GM12878 (cell line): ENCODE measurements around the gene TRAIP. TPM values are rescaled to one million over a fixed set of nuclear protein-coding genes. Genes with fewer than 3 reads are reported as not detected.

Experiments
- ATAC-seq: fragments of 200-7000 bp; cut with Tn5 transposase; 3 replicates; pipeline ENCODE4 v1.9.1; 2020; ENCODE audit warnings: mild to moderate bottlenecking, moderate library complexity
- BruUV-seq: library from RNA; stranded (reverse); fragments of 400-500 nt; replicated peaks from 2 replicates; lab custom pipeline; 2021; lab: Mats Ljungman, UMichigan
- CTCF ChIA-PET: fragments of 300-600 bp; sonication (Branson Sonifier 250); formaldehyde crosslinking; extraction: SDS; loops from one replicate; lab custom pipeline; 2021; ENCODE audit warnings: inconsistent platforms; lab: Yijun Ruan, JAX
- POLR2A ChIA-PET: fragments of 350-600 bp; formaldehyde crosslinking; extraction: SDS; loops from one replicate; lab custom pipeline; 2021; ENCODE audit warnings: inconsistent platforms; lab: Charles Lee
- RAD21 ChIA-PET: fragments of 300-600 bp; sonication (Branson Sonifier 250); formaldehyde crosslinking; loops from one replicate; lab custom pipeline; 2023; ENCODE audit warnings: antibody characterized with exemption; ENCODE audit not compliant: unreplicated experiment; lab: Charles Lee
- SMC1A ChIA-PET: fragments of 300-600 bp; sonication (Branson Sonifier 250); formaldehyde crosslinking; loops from one replicate; lab custom pipeline; 2023; ENCODE audit not compliant: unreplicated experiment, uncharacterized antibody; lab: Charles Lee
- DNase-seq: peaks from one replicate; pipeline ENCODE4 v3.0.0-alpha.2; 2011; ENCODE audit warnings: low read depth, low spot score
- FAIRE-seq: peaks from 3 replicates; lab custom pipeline; 2011; peaks lifted over from hg19 to GRCh38; lab: Jason Lieb, UNC
- H2AFZ ChIP-seq: 2 replicates; pipeline ENCODE4 v1.6.0; 2011; ENCODE audit warnings: low read depth, low read length, control low read depth; ENCODE audit not compliant: control insufficient read depth
- H3K27ac ChIP-seq: 2 replicates; pipeline ENCODE4 v1.5.1; 2011; ENCODE audit warnings: control low read depth; ENCODE audit not compliant: control insufficient read depth, insufficient read depth
- H3K27me3 ChIP-seq, 2 experiments: replicated peaks in 1 of 2; 2 replicates each; pipeline versions ENCODE4 v1.6.0 to v1.6.1; 2011; ENCODE audit warnings: low read length in 1 of 2; ENCODE audit not compliant: control insufficient read depth in 2 of 2, insufficient read depth in 2 of 2
- H3K36me3 ChIP-seq, 2 experiments: 2 replicates each; pipeline ENCODE4 v1.5.1; 2011; ENCODE audit warnings: low read length in 1 of 2; ENCODE audit not compliant: control insufficient read depth in 2 of 2, insufficient read depth in 2 of 2
- H3K4me1 ChIP-seq: 2 replicates; pipeline ENCODE4 v1.6.1; 2011; ENCODE audit warnings: mild to moderate bottlenecking, low read length, moderate library complexity, mixed read lengths; ENCODE audit not compliant: control insufficient read depth, insufficient read depth
- H3K4me2 ChIP-seq: 2 replicates; pipeline ENCODE4 v1.6.0; 2011; ENCODE audit warnings: control low read depth; ENCODE audit not compliant: control insufficient read depth, insufficient read depth
- H3K4me3 ChIP-seq: fragments of 200-600 bp; sonication (generic); 2 replicates; pipeline ENCODE4 v1.5.1; 2016
- H3K79me2 ChIP-seq: 2 replicates; pipeline ENCODE4 v1.6.0; 2011; ENCODE audit warnings: low read length; ENCODE audit not compliant: control insufficient read depth, insufficient read depth
- H3K9ac ChIP-seq: 2 replicates; pipeline ENCODE4 v1.8.0; 2011; ENCODE audit warnings: low read length, control low read depth, mixed read lengths; ENCODE audit not compliant: control insufficient read depth, insufficient read depth
- H3K9me3 ChIP-seq: replicated peaks from 3 replicates; pipeline ENCODE4 v1.5.1; 2011; ENCODE audit warnings: mild to moderate bottlenecking, low read length; ENCODE audit not compliant: control insufficient read depth, insufficient read depth
- H4K20me1 ChIP-seq: 2 replicates; pipeline ENCODE4 v1.6.0; 2011; ENCODE audit not compliant: control insufficient read depth, insufficient read depth
- BRCA1 ChIP-seq: IDR thresholded peaks from 2 replicates; pipeline ENCODE4 v1.6.1; 2011; ENCODE audit warnings: low read depth, low read length, improper control_type of control experiment
- RAD21 ChIP-seq: IDR thresholded peaks from 2 replicates; pipeline ENCODE4 v1.6.1; 2011; ENCODE audit warnings: mild to moderate bottlenecking, low read depth, low read length, moderate library complexity; ENCODE audit not compliant: insufficient read depth
- WGBS: methylation state at CpG from one replicate; pipeline ENCODE4 v1.1.6; 2016; ENCODE audit warnings: low lambda C conversion rate; ENCODE audit not compliant: insufficient replicate concordance, insufficient coverage; ENCODE audit errors: missing lambda C conversion rate; 5-methylcytosine and 5-hydroxymethylcytosine counted together
- in situ Hi-C: fragments of 300-500 bp; cut with MboI; formaldehyde crosslinking; loops from 9 replicates; pipeline ENCODE4 v1.14.3; 2018; ENCODE audit warnings: mixed read lengths
- intact Hi-C: fragments of 100-400 bp; cut with micrococcal nuclease; formaldehyde crosslinking; loops from one replicate; pipeline ENCODE4 v1.14.2; 2022; ENCODE audit not compliant: unreplicated experiment
- polyA plus RNA-seq, 11 experiments: library from polyadenylated mRNA; depleted of rRNA in 4 of 11; unstranded in 6 of 11; stranded (reverse) in 5 of 11; fragments of >200 nt; fragmentation: Nextera tagmentation in 4 of 11; fragmentation: Illumina TruSeq in 1 of 11; extraction: Ambion mirVana in 4 of 11; extraction: Trizol in 1 of 11; gene quantifications; 1 replicate in 1 of 11; 2 replicates in 10 of 11; pipeline versions ENCODE4 v1.2.1 to v1.2.3, GENCODE V29; 2011 to 2016; ENCODE audit warnings: inconsistent platforms in 2 of 11, missing spikeins in 2 of 11, low read depth in 1 of 11
- total RNA-seq, 4 experiments: library from RNA; depleted of rRNA in 3 of 4; stranded (reverse); fragments of >200 nt in 3 of 4; fragmentation: Illumina TruSeq in 1 of 4; extraction: Trizol in 1 of 4; gene quantifications; 2 replicates each; pipeline versions ENCODE4 v1.2.1 to v1.2.3, GENCODE V29; 2013 to 2021
- TF ChIP-seq, protein P1 (sequence below), 3 experiments: IDR thresholded peaks in 2 of 3; conservative IDR thresholded peaks in 1 of 3; 2 replicates each; pipeline ENCODE4 v1.5.1; 2011; ENCODE audit warnings: low read depth in 3 of 3, low read length in 3 of 3, mild to moderate bottlenecking in 3 of 3, control low read depth in 2 of 3, moderate library complexity in 2 of 3, inconsistent platforms in 1 of 3, mixed read lengths in 1 of 3; ENCODE audit not compliant: control insufficient read depth in 2 of 3, insufficient read depth in 1 of 3; ENCODE audit errors: extremely low read depth in 1 of 3

Gene TRAIP
- total and polyA plus RNA-seq, 10 of the 15 experiments (the other 5 are each of a cell fraction or from before 2014, with no cell fraction given): 15.9 to 37.0 (median 23.1) TPM

DNA sequence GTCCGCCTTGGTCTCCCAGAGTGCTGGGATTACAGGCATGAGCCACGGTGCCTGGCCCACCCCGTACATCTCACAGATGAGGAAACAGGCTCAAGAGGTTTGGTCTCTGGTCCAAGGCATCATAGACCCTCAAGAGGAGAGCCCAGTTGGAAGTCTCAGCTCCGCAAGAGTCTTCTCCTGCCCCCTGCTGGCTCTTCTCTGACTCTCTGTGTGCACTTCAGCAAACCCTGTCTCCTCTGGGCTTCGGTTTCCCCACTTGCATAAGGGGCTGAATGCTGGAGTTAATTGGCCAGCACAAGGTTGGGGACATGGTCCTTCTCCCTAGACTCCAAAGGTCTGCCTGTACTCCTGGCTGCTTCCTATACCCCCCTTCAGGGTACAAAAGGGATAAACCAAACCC, 43.5 kb upstream of the TRAIP start:
- in situ Hi-C loops: no loop called here

More for the DNA sequence above, 43.5 kb upstream of the TRAIP start:
- Histone ChIP-seq H2AFZ (no peak overlapping the region), H3K4me1 (peaks cover 15% of the 10 kb centered on the region), H3K9me3 (no peaks in the 10 kb centered on the region), H4K20me1 (no peaks in the 10 kb centered on the region), H3K36me3 (no peaks in the 10 kb centered on the region), H3K4me2 (no peak overlapping the region), H3K79me2 (no peaks in the 10 kb centered on the region), H3K27ac (no peak overlapping the region), H3K4me3 (no peak overlapping the region), H3K9ac (no peak overlapping the region), H3K27me3 (no peaks in the 10 kb centered on the region)
- no peak for TF ChIP-seq BRCA1
- TF ChIP-seq, protein P1, sequence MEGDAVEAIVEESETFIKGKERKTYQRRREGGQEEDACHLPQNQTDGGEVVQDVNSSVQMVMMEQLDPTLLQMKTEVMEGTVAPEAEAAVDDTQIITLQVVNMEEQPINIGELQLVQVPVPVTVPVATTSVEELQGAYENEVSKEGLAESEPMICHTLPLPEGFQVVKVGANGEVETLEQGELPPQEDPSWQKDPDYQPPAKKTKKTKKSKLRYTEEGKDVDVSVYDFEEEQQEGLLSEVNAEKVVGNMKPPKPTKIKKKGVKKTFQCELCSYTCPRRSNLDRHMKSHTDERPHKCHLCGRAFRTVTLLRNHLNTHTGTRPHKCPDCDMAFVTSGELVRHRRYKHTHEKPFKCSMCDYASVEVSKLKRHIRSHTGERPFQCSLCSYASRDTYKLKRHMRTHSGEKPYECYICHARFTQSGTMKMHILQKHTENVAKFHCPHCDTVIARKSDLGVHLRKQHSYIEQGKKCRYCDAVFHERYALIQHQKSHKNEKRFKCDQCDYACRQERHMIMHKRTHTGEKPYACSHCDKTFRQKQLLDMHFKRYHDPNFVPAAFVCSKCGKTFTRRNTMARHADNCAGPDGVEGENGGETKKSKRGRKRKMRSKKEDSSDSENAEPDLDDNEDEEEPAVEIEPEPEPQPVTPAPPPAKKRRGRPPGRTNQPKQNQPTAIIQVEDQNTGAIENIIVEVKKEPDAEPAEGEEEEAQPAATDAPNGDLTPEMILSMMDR (IDR thresholded peaks at IDR 0.05 in 2 of 3, conservative IDR thresholded peaks at IDR 0.05 in 1 of 3; ENCODE audit: control insufficient read depth in 2 of 3, extremely low read depth in 1 of 3, insufficient read depth in 1 of 3, low read depth in 3 of 3, low read length in 3 of 3): peak in 2 of 3 experiments; percentile 29 to 30; a peak in 2 of 6 replicates
- TF ChIP-seq RAD21: peak; percentile 27; the same call in 1 of the 2 replicates
- POLR2A ChIA-PET: interaction anchor here (0.6 kb wide), 3 partner anchors 9 to 184 kb away, joined by 3 to 6 read pairs (median 3); no protein-coding TSS in a partner anchor
- FAIRE-seq: peak; percentile 27
- RAD21 ChIA-PET: interaction anchor here (0.6 to 1.6 kb wide), 3 partner anchors 40 to 97 kb away, joined by 3 to 4 read pairs (median 3); partner anchors contain the start of genes INKA1 and RBM6
- SMC1A ChIA-PET: interaction anchor here (0.9 to 1.6 kb wide), 3 partner anchors 58 to 95 kb away, joined by 3 to 5 read pairs (median 4); no protein-coding TSS in a partner anchor
- no TSS peak for BruUV-seq
- no peak for DNase-seq
- intact Hi-C loops: no loop called here
- 80% methylated on average over 5 of the region's 5 CpGs for WGBS
- no peak for ATAC-seq
- CTCF ChIA-PET: interaction anchor here (1.1 to 3.8 kb wide), 5 partner anchors 16 to 690 kb away, joined by 3 to 28 read pairs (median 5); partner anchors contain the start of gene INKA1
